Epithelial cell of esophagus (primary cell): ENCODE data around the gene SLC44A2.

ENCODE experiments used
- DNase-seq: peaks from one replicate; pipeline ENCODE4 v3.0.0; 2010; ENCODE audit warnings: low read depth
- H3K4me3 ChIP-seq: 2 replicates; pipeline ENCODE4 v1.5.1; 2011; ENCODE audit warnings: mild to moderate bottlenecking, low read length, control low read depth
- TF ChIP-seq, protein P1 (sequence below): IDR thresholded peaks from 2 replicates; pipeline ENCODE4 v1.5.1; 2011; ENCODE audit warnings: low read depth, mild to moderate bottlenecking, low read length, control low read depth, inconsistent platforms; ENCODE audit not compliant: insufficient read depth; ENCODE audit errors: missing control alignments

Gene SLC44A2

GRCh38 chr19:10625003-10625761 lies at the start of gene SLC44A2:
SLC44A2 (plus strand) TSS chr19:10625553; CDS start chr19:10625634, 81 bp downstream.
- peak within 1 kb of the TSS; percentile 83 for H3K4me3 ChIP-seq
- DNase-seq, result peak; percentile 85
- TF ChIP-seq, protein P1, sequence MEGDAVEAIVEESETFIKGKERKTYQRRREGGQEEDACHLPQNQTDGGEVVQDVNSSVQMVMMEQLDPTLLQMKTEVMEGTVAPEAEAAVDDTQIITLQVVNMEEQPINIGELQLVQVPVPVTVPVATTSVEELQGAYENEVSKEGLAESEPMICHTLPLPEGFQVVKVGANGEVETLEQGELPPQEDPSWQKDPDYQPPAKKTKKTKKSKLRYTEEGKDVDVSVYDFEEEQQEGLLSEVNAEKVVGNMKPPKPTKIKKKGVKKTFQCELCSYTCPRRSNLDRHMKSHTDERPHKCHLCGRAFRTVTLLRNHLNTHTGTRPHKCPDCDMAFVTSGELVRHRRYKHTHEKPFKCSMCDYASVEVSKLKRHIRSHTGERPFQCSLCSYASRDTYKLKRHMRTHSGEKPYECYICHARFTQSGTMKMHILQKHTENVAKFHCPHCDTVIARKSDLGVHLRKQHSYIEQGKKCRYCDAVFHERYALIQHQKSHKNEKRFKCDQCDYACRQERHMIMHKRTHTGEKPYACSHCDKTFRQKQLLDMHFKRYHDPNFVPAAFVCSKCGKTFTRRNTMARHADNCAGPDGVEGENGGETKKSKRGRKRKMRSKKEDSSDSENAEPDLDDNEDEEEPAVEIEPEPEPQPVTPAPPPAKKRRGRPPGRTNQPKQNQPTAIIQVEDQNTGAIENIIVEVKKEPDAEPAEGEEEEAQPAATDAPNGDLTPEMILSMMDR, result no peak

- TF ChIP-seq, protein P1, result no peak
- H3K4me3 ChIP-seq, result no peak overlapping the region
- DNase-seq, result no peak
Measured at GRCh38 chr19:10577951-10578350, 47.4 kb upstream of the SLC44A2 start.

GRCh38 chr19:10580979-10581631 lies 44.2 kb upstream of the SLC44A2 start:
- peak; percentile 93 for DNase-seq
- TF ChIP-seq, protein P1, result peak; percentile 99
- H3K4me3 ChIP-seq, result no peak overlapping the region

- DNase-seq, result no peak
- TF ChIP-seq, protein P1, result no peak
- H3K4me3 ChIP-seq, result no peak overlapping the region
Measured at GRCh38 chr19:10582091-10582490, 43.3 kb upstream of the SLC44A2 start.

- TF ChIP-seq, protein P1, result no peak
- H3K4me3 ChIP-seq, result no peak overlapping the region
Measured at GRCh38 chr19:10583036-10583776, 42.1 kb upstream of the SLC44A2 start.

DNA sequence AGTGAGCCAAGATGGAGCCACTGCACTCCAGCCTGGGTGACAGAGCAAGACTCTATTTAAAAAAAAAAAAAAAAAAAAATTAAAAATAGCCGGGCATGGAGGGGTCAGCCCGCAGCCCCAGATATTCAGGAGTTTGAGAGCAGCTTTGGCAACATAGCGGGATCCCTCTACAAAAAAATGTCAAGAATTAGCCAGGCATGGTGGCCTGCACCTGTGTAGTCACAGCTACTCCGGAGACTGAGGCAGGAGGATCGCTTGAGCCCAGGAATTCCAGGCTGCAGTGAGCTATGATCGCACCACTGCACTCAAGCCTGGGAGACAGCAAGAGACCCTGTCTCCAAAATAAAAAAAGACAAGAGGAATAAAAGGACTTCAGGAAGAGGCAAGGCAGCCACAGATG lies 39.0 kb upstream of the SLC44A2 start:
- peak overlapping the region; percentile 80 for H3K4me3 ChIP-seq
- DNase-seq, result no peak

More at GRCh38 chr19:10583036-10583776, 42.1 kb upstream of the SLC44A2 start:
- DNase-seq, result no peak

More for the DNA sequence above, 39.0 kb upstream of the SLC44A2 start:
- TF ChIP-seq, protein P1, result no peak
